ENCODE measurements around the gene VWA7. TPM values are rescaled to one million over a fixed set of nuclear protein-coding genes. Genes with fewer than 3 reads are reported as not detected.

Gene VWA7
- total RNA-seq, 2 experiments from 2014 or later = 5.2 to 5.7 TPM

GRCh38 chr6:31727034-31727716 is 50.0 kb downstream of the VWA7 start:
- ATAC-seq (ENCODE audit: low read depth) = peak; percentile 31
- no peak for DNase-seq
- H3K4me1 Mint-ChIP-seq = peaks cover 53% of the 10 kb centered on the region
- peaks cover 32% of the 10 kb centered on the region for H3K36me3 Mint-ChIP-seq
- no peaks in the 10 kb centered on the region for H3K9me3 Mint-ChIP-seq
- no peaks in the 10 kb centered on the region for H3K27me3 Mint-ChIP-seq
- POLR2A ChIA-PET = interaction anchor here (1.2 to 9.4 kb wide), 7 partner anchors 10 to 100 kb away, joined by 3 to 137 read pairs (median 4); partner anchors contain the start of genes ABHD16A, BAG6, CLIC1 and GPANK1
- peak overlapping the region; percentile 76 for H3K27ac Mint-ChIP-seq
- peak overlapping the region; percentile 57 for H3K4me3 Mint-ChIP-seq

- Mint-ChIP-seq H3K4me3 (no peak overlapping the region), H3K9me3 (no peaks in the 10 kb centered on the region), H3K4me1 (peaks cover 47% of the 10 kb centered on the region), H3K27me3 (no peaks in the 10 kb centered on the region), H3K36me3 (peaks cover 24% of the 10 kb centered on the region), H3K27ac (peak overlapping the region; percentile 5)
- POLR2A ChIA-PET = interaction anchor here (0.7 to 9.4 kb wide), 5 partner anchors 12 to 66 kb away, joined by 3 to 137 read pairs (median 3); partner anchors contain the start of genes ABHD16A, CLIC1, GPANK1 and MSH5
- DNase-seq (no peak), ATAC-seq (ENCODE audit: low read depth) (no peak)
These were observed 51.4 kb downstream of the VWA7 start for GRCh38 chr6:31725502-31726350.

DNA sequence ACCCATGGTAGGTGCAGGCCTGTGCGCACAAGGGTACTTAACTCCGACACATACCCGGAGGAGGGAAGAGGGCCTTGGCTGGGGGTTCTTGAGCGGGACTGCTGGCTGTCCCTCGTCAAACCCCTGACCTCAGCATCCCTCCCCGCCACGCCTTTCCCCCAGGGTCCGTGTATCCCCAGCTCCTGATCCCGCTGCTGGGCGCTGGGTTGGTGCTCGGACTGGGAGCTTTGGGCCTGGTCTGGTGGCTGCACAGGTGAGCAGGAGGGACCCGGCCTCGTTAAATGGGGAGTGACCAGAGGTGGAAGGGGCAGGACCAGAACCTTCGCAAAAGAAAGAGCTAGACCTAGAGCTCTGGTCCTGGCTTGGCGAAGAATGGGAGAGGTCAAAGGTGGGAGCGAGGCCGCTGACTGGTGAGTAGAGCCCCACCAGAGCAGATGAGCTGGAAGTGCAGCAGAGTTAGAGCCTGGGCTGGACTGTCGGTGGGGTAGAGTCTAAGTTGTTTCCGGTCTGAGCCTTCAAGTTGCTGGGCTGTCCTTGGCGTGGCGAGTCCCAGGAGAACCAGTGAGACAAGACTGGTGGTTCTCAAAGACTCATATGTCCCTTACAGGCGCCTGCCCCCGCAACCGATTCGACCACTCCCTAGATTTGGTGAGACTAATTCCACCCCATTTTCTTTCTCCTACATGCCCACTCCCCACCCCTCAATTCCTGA is 53.0 kb downstream of the VWA7 start:
- Mint-ChIP-seq H3K27me3 (peaks cover 3% of the 10 kb centered on the region), H3K9me3 (no peaks in the 10 kb centered on the region), H3K27ac (peak overlapping the region; percentile 85), H3K4me1 (peaks cover 39% of the 10 kb centered on the region), H3K4me3 (peak overlapping the region; percentile 69), H3K36me3 (peaks cover 16% of the 10 kb centered on the region)
- POLR2A ChIA-PET = interaction anchor here (1.0 to 9.4 kb wide), 7 partner anchors 10 to 103 kb away, joined by 3 to 137 read pairs (median 4); partner anchors contain the start of genes ABHD16A, CLIC1, GPANK1 and HSPA1B
- DNase-seq (no peak), ATAC-seq (ENCODE audit: low read depth) (no peak)

- Mint-ChIP-seq H3K36me3 (peaks cover 16% of the 10 kb centered on the region), H3K27ac (peak within 1 kb of the TSS; percentile 85), H3K4me3 (peak within 1 kb of the TSS; percentile 69), H3K27me3 (peaks cover 3% of the 10 kb centered on the region), H3K4me1 (peaks cover 35% of the 10 kb centered on the region), H3K9me3 (no peaks in the 10 kb centered on the region)
- DNase-seq (peak; percentile 51), ATAC-seq (ENCODE audit: low read depth) (peak; percentile 55)
- POLR2A ChIA-PET = interaction anchor here (0.9 to 9.4 kb wide), 9 partner anchors 9 to 104 kb away, joined by 3 to 137 read pairs (median 4); partner anchors contain the start of genes ABHD16A, CLIC1, GPANK1 and HSPA1B
These were observed 53.7 kb downstream of the VWA7 start, which contains the start of gene MPIG6B for GRCh38 chr6:31723245-31723979. Gene MPIG6B, plus strand, starts transcription at chr6:31723373. Its CDS starts 11 bp downstream, at chr6:31723384.

DNA sequence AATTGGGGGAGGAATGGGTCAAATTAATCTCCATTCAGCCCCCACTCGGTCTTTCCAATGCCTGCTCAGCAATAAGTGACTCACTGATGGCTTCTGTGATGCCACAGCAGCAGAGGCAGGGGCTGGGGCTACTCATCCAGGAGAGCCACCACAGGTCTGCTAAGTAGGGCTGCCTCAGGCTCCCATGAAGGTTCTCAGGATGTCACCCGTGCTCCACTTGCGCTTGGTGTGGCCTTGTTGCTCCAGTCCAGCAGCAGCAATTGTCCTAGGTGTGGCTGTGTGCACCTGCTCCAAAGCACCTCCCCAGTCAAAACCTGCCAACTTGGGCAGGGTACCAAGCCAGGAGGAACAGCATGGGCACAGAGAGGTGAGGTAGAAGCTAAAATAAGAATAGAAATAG is 55.0 kb downstream of the VWA7 start:
- Mint-ChIP-seq H3K9me3 (no peaks in the 10 kb centered on the region), H3K4me1 (peaks cover 27% of the 10 kb centered on the region), H3K27me3 (peaks cover 6% of the 10 kb centered on the region), H3K27ac (peak overlapping the region; percentile 42), H3K36me3 (peaks cover 16% of the 10 kb centered on the region), H3K4me3 (no peak overlapping the region)
- POLR2A ChIA-PET = interaction anchor here (0.7 to 2.6 kb wide), 5 partner anchors 8 to 498 kb away, joined by 3 to 8 read pairs (median 7); partner anchors contain the start of gene MSH5
- ATAC-seq (ENCODE audit: low read depth) = no peak
- DNase-seq = no peak

- POLR2A ChIA-PET = interaction anchor here (0.8 to 1.6 kb wide), 2 partner anchors 18 to 19 kb away, joined by 3 read pairs; partner anchors contain the start of genes ABHD16A and MSH5
These were observed 55.6 kb downstream of the VWA7 start, which contains the start of gene LY6G6C for GRCh38 chr6:31721351-31722020. Gene LY6G6C, minus strand, starts transcription at chr6:31721746. Its CDS starts 67 bp downstream, at chr6:31721679.

GRCh38 chr6:31720196-31720770 is 56.8 kb downstream of the VWA7 start:
- DNase-seq (no peak), ATAC-seq (ENCODE audit: low read depth) (no peak)
- H3K27ac Mint-ChIP-seq = no peak overlapping the region
- no peaks in the 10 kb centered on the region for H3K9me3 Mint-ChIP-seq
- no peak overlapping the region for H3K4me3 Mint-ChIP-seq
- H3K36me3 Mint-ChIP-seq = no peaks in the 10 kb centered on the region
- POLR2A ChIA-PET = interaction anchor here (1.6 kb wide), 1 partner anchor 17 kb away, joined by 3 read pairs; the partner anchor contains the start of gene ABHD16A
- H3K27me3 Mint-ChIP-seq = peaks cover 6% of the 10 kb centered on the region
- H3K4me1 Mint-ChIP-seq = peaks cover 10% of the 10 kb centered on the region

More at GRCh38 chr6:31721351-31722020, 55.6 kb downstream of the VWA7 start, which contains the start of gene LY6G6C:
- Mint-ChIP-seq H3K27me3 (peaks cover 6% of the 10 kb centered on the region), H3K36me3 (peaks cover 10% of the 10 kb centered on the region), H3K4me1 (peaks cover 20% of the 10 kb centered on the region), H3K4me3 (no peak within 1 kb of the TSS), H3K27ac (peak within 1 kb of the TSS; percentile 42), H3K9me3 (no peaks in the 10 kb centered on the region)
- ATAC-seq (ENCODE audit: low read depth) (no peak), DNase-seq (no peak)

DNA sequence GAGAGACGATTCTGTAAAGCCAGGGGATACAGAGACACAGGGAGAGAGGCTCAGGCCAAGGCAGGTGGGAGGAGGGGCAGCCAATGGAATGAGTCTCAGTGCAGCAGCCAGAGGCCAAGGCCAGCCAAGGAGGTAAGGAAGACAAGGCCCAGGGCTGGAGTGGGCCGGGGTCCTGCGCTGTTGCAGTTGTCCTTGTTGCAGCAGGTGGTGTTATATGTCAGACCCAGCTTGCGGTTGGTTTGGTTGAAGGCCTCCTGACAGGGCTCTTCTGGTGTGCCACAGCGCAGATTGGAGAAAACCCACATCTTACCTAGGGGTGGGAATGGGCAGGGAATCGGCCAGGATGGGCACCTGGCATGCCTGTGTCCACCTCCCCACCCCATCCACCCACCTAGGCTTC is 58.1 kb downstream of the VWA7 start:
- DNase-seq (no peak), ATAC-seq (ENCODE audit: low read depth) (no peak)
- Mint-ChIP-seq H3K36me3 (no peaks in the 10 kb centered on the region), H3K9me3 (no peaks in the 10 kb centered on the region), H3K27me3 (peaks cover 9% of the 10 kb centered on the region), H3K4me3 (no peak overlapping the region), H3K27ac (no peak overlapping the region), H3K4me1 (peaks cover 5% of the 10 kb centered on the region)
- POLR2A ChIA-PET = no interaction called here

GRCh38 chr6:31718265-31718664 is 58.9 kb downstream of the VWA7 start:
- H3K27ac Mint-ChIP-seq = no peak overlapping the region
- ATAC-seq (ENCODE audit: low read depth) (no peak), DNase-seq (no peak)
- POLR2A ChIA-PET = interaction anchor here (0.6 kb wide), 1 partner anchor 14 kb away, joined by 3 read pairs; no protein-coding TSS in a partner anchor
- H3K27me3 Mint-ChIP-seq = peaks cover 11% of the 10 kb centered on the region
- H3K4me1 Mint-ChIP-seq = peaks cover 4% of the 10 kb centered on the region
- no peak overlapping the region for H3K4me3 Mint-ChIP-seq
- no peaks in the 10 kb centered on the region for H3K9me3 Mint-ChIP-seq
- no peaks in the 10 kb centered on the region for H3K36me3 Mint-ChIP-seq

GRCh38 chr6:31717499-31718222 is 59.5 kb downstream of the VWA7 start:
- Mint-ChIP-seq H3K36me3 (no peaks in the 10 kb centered on the region), H3K9me3 (no peaks in the 10 kb centered on the region), H3K27ac (no peak overlapping the region), H3K4me1 (peaks cover 2% of the 10 kb centered on the region), H3K4me3 (no peak overlapping the region), H3K27me3 (peaks cover 14% of the 10 kb centered on the region)
- POLR2A ChIA-PET = interaction anchor here (0.5 to 0.6 kb wide), 2 partner anchors 13 to 64 kb away, joined by 3 to 4 read pairs; no protein-coding TSS in a partner anchor
- no peak for DNase-seq
- ATAC-seq (ENCODE audit: low read depth) = no peak
